ENCODE results near the gene NAXE.

Gene NAXE

GRCh38 chr1:156591432-156592157, at the start of gene NAXE:
NAXE (plus strand) TSS chr1:156591776; CDS start chr1:156591805, 29 bp downstream.
- TF ChIP-seq CTCF (IDR thresholded peaks at IDR 0.05; ENCODE audit: borderline replicate concordance, insufficient read depth, low read depth, low read length): no peak
- H3K4me3 ChIP-seq (ENCODE audit: low read depth, low read length): peak within 1 kb of the TSS; percentile 62

- no peak overlapping the region for H3K4me3 ChIP-seq (ENCODE audit: low read depth, low read length)
- TF ChIP-seq CTCF (IDR thresholded peaks at IDR 0.05; ENCODE audit: borderline replicate concordance, insufficient read depth, low read depth, low read length): no peak
Observed at GRCh38 chr1:156543066-156543465, 48.5 kb upstream of the NAXE start.

GRCh38 chr1:156544592-156545102, 46.9 kb upstream of the NAXE start:
- TF ChIP-seq CTCF (IDR thresholded peaks at IDR 0.05; ENCODE audit: borderline replicate concordance, insufficient read depth, low read depth, low read length): no peak
- no peak overlapping the region for H3K4me3 ChIP-seq (ENCODE audit: low read depth, low read length)

GRCh38 chr1:156546267-156546666, 45.3 kb upstream of the NAXE start:
- H3K4me3 ChIP-seq (ENCODE audit: low read depth, low read length): no peak overlapping the region
- no peak for TF ChIP-seq CTCF (IDR thresholded peaks at IDR 0.05; ENCODE audit: borderline replicate concordance, insufficient read depth, low read depth, low read length)

- no peak overlapping the region for H3K4me3 ChIP-seq (ENCODE audit: low read depth, low read length)
- TF ChIP-seq CTCF (IDR thresholded peaks at IDR 0.05; ENCODE audit: borderline replicate concordance, insufficient read depth, low read depth, low read length): no peak
Observed at GRCh38 chr1:156547434-156547833, 44.1 kb upstream of the NAXE start.

GRCh38 chr1:156547982-156548381, 43.6 kb upstream of the NAXE start:
- H3K4me3 ChIP-seq (ENCODE audit: low read depth, low read length): no peak overlapping the region

More at GRCh38 chr1:156547982-156548381, 43.6 kb upstream of the NAXE start:
- no peak for TF ChIP-seq CTCF (IDR thresholded peaks at IDR 0.05; ENCODE audit: borderline replicate concordance, insufficient read depth, low read depth, low read length)

Measured in GM12875 (cell line).